Fibroblast of pulmonary artery (primary cell): ENCODE results near the gene TAS1R1.

Experiments
- DNase-seq: peaks from one replicate; pipeline ENCODE4 v3.0.0-alpha.2; 2010; ENCODE audit warnings: low read depth
- H3K4me3 ChIP-seq: replicated peaks from 2 replicates; pipeline ENCODE4 v1.5.1; 2011; ENCODE audit warnings: low read depth, mild to moderate bottlenecking, control low read depth, low read length, moderate library complexity
- CTCF ChIP-seq: IDR thresholded peaks from 2 replicates; pipeline ENCODE4 v1.5.1; 2011; ENCODE audit warnings: mild to moderate bottlenecking, control low read depth, low read length, inconsistent platforms; ENCODE audit errors: missing control alignments

Gene TAS1R1

GRCh38 chr1:6580119-6580592 lies 25.0 kb downstream of the TAS1R1 start:
- no peak for DNase-seq
- no peak for TF ChIP-seq CTCF
- H3K4me3 ChIP-seq = peak overlapping the region; percentile 81

GRCh38 chr1:6580593-6581409 lies 25.7 kb downstream of the TAS1R1 start:
- DNase-seq = no peak
- no peak for TF ChIP-seq CTCF
- peak overlapping the region; percentile 81 for H3K4me3 ChIP-seq

- no peak for DNase-seq
- no peak for TF ChIP-seq CTCF
- no peak overlapping the region for H3K4me3 ChIP-seq
Measured at GRCh38 chr1:6581561-6582305, 26.6 kb downstream of the TAS1R1 start.

- H3K4me3 ChIP-seq = no peak overlapping the region
- TF ChIP-seq CTCF = no peak
- DNase-seq = no peak
Measured at GRCh38 chr1:6582370-6582769, 27.3 kb downstream of the TAS1R1 start.

- no peak for TF ChIP-seq CTCF
- DNase-seq = no peak
- H3K4me3 ChIP-seq = no peak overlapping the region
Measured at GRCh38 chr1:6584126-6585080, 29.3 kb downstream of the TAS1R1 start.

GRCh38 chr1:6585081-6585722 lies 30.1 kb downstream of the TAS1R1 start:
- no peak for DNase-seq
- H3K4me3 ChIP-seq = no peak overlapping the region
- TF ChIP-seq CTCF = no peak
